NCI-H1930 (cell line): Measurements from ENCODE around the gene RBM7.

ENCODE experiments used
- DNase-seq, 2 experiments: peaks; one replicate each; lab custom pipeline; 2025; lab: John Stamatoyannopoulos, UW

Gene RBM7

DNA sequence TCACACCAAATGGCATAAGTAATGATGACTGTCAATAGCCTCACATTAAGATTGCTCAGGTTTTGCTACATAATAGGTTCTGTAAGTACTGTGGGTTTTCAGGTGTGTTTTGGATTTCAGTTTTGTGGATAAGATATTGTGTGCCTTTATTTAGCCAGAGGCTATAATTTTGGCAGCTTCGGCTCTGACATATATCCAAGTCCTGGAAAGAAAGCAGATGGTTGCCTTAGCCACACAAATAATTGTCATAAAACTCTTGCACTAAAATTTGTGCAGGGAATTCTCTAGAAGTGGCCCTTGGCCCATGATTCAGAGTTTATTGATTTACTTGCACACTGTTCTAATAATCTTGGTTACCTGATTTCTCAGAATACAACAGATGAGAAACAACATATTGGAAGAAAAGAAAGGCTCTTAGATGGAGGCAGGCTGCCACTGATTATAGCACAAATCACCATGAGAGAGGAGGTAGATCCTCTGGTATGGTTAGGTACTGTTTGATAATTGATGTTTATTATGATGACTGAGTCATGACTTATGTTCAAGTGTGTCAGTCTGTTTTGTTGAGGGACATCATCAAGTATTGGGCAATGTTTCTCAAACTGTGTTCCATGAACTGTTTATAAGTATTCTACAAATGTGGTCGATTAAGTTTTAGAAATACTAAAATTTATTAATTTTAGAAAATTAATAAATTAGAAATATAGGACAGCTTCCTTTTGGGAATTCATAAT is 48.5 kb downstream of the RBM7 start:
- no peak for DNase-seq

DNA sequence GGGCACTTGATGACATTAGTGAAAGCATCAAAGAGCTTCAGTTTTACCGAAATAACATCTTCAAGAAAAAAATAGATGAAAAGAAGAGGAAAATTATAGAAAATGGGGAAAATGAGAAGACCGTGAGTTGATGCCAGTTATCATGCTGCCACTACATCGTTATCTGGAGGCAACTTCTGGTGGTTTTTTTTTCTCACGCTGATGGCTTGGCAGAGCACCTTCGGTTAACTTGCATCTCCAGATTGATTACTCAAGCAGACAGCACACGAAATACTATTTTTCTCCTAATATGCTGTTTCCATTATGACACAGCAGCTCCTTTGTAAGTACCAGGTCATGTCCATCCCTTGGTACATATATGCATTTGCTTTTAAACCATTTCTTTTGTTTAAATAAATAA is 49.4 kb downstream of the RBM7 start:
- DNase-seq: no peak

DNA sequence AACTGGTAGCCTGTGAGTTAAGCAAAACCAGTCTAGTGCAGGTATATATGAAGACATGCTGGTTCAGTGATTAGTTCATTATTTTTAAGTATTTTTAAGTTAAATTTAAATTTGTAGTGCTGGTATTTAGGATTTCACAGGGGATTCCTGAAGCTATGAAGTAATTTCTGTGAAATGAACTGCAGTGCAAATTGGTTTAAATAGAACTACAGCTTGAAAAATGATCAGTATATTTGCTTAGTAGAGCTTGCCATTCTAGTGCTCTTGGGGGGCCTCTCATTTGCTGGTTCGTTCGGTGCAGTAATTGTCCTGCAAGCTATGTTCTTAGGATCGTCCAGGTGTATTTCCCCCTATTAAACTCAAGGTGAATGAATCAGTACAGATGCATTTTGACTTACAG is 51.9 kb downstream of the RBM7 start:
- no peak for DNase-seq
